ENCODE data around the gene SCAMP5. TPM values are rescaled to one million over a fixed set of nuclear protein-coding genes. Genes with fewer than 3 reads are reported as not detected.

The SCAMP5 gene
- total RNA-seq, 1 experiment from 2014 or later = 17.7 TPM

- no peak for DNase-seq
- Histone ChIP-seq H3K27me3 (ENCODE audit: control insufficient read depth, insufficient read depth, low read length) (no peaks in the 10 kb centered on the region; the same call in 1 of the 2 replicates), H3K4me3 (ENCODE audit: insufficient read depth, low read depth, low read length) (no peak overlapping the region), H3K36me3 (replicated peaks; ENCODE audit: control insufficient read depth, insufficient read depth, low read length) (no peaks in the 10 kb centered on the region)
These were observed 75.3 kb downstream of the SCAMP5 start for GRCh38 chr15:75070674-75071073.

Other genes with a start within 250 kb of the SCAMP5 start
- gene CYP1A2, start 246.7 kb upstream of the SCAMP5 start, total RNA-seq (2014; rRNA removed; shearing (Covaris generic)) = not detected in 2 replicates
- gene CSK, start 213.5 kb upstream of the SCAMP5 start, total RNA-seq (2014; rRNA removed; shearing (Covaris generic)) = 31.8 and 34.8 TPM in 2 replicates
- not detected in 2 replicates for gene LMAN1L, start 182.7 kb upstream of the SCAMP5 start, total RNA-seq (2014; rRNA removed; shearing (Covaris generic))
- 0.03 TPM in 1 of 2 replicates, not detected in the other for gene CPLX3, start 168.9 kb upstream of the SCAMP5 start, total RNA-seq (2014; rRNA removed; shearing (Covaris generic))
- 20.9 and 30.4 TPM in 2 replicates for gene ULK3, start 152.4 kb upstream of the SCAMP5 start, total RNA-seq (2014; rRNA removed; shearing (Covaris generic))
- gene SCAMP2, start 122.2 kb upstream of the SCAMP5 start, total RNA-seq (2014; rRNA removed; shearing (Covaris generic)) = 20.8 and 22.6 TPM in 2 replicates
- 50.9 and 64.7 TPM in 2 replicates for gene MPI, start 105.5 kb upstream of the SCAMP5 start, total RNA-seq (2014; rRNA removed; shearing (Covaris generic))
- 52.1 and 72.0 TPM in 2 replicates for gene FAM219B, start 88.7 kb upstream of the SCAMP5 start, total RNA-seq (2014; rRNA removed; shearing (Covaris generic))
- 154 and 185 TPM in 2 replicates for gene COX5A, start 57.5 kb upstream of the SCAMP5 start, total RNA-seq (2014; rRNA removed; shearing (Covaris generic))
- 40.0 and 40.3 TPM in 2 replicates for gene RPP25, start 38.8 kb upstream of the SCAMP5 start, total RNA-seq (2014; rRNA removed; shearing (Covaris generic))
- 34.4 and 35.2 TPM in 2 replicates for gene PPCDC, start 28.0 kb downstream of the SCAMP5 start, total RNA-seq (2014; rRNA removed; shearing (Covaris generic))
- 35.9 and 37.1 TPM in 2 replicates for gene C15orf39, start 206.3 kb downstream of the SCAMP5 start, total RNA-seq (2014; rRNA removed; shearing (Covaris generic))

All from H7 (cell line).